Tibial nerve (tissue), 3 donors: ENCODE data around the gene ZCWPW1.

Experiments used
- CTCF ChIP-seq, 5 experiments: fragments of 200-600 bp in 3 of 5; fragments of 450-650 bp in 2 of 5; sonication (generic) in 3 of 5; IDR thresholded peaks; one replicate each; pipeline ENCODE4 v1.5.1; 2016 to 2019; ENCODE audit warnings: antibody characterized with exemption in 5 of 5, mild to moderate bottlenecking in 3 of 5, moderate library complexity in 2 of 5
- POLR2A ChIP-seq, 2 donors: fragments of 450-650 bp; IDR thresholded peaks; one replicate each; pipeline ENCODE4 v1.6.1; 2017; ENCODE audit warnings: antibody characterized with exemption in 2 of 2, mild to moderate bottlenecking in 2 of 2, moderate library complexity in 2 of 2

- TF ChIP-seq CTCF (IDR thresholded peaks at IDR 0.05): no peak
- no peak for TF ChIP-seq POLR2A (IDR thresholded peaks at IDR 0.05)
Measured at GRCh38 chr7:100415448-100415847, 13.1 kb downstream of the ZCWPW1 start.
